ENCODE results near the gene KCNN1.
A peak's percentile ranks its signal among the peaks of the same experiment; 100 is the strongest.

KCNN1 gene

DNA sequence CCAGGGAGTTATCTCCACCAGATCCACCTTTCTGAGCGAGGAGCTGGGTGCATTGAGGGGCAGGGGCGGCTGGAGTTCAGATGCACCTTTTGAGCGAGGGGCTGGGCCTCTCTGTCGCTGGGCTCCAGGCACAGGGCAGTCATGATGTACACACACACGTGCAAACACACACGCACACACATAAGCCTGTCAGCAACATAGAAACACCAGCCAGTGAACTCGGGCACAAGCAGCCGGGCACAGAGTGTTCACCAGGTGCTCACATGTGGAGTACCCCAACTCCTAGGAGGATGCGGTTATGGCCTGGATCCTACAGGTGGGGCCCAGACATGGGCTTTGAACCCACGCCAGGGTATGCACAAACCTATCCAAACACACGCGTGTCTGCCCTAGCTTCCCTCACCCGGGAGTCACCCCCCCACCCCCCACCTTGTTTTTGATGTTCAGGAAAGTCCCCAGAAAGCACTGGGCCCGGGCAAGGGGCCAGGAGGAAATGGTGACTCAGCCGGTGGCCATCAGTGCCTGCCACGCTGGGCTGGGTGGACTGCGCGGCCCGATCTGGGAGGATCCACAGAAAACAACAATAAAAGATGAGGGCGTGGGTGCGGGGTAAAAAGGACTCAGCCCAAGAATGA, 54.3 kb downstream of the KCNN1 start:
- Histone ChIP-seq H2BK15ac (ENCODE audit: low read depth, poor library complexity, severe bottlenecking) (peak overlapping the region; percentile 33), H2BK120ac (ENCODE audit: low read depth, low read length) (peak overlapping the region; percentile 94), H3K18ac (ENCODE audit: low read depth in 1 of 2, low read length in 2 of 2) (peak overlapping the region; percentile 76 to 90), H3K9ac (ENCODE audit: low read length) (peak overlapping the region; percentile 74), H3K4me1 (ENCODE audit: control insufficient read depth, insufficient read depth, low read depth, low read length) (peaks cover 36% of the 10 kb centered on the region), H3K4ac (ENCODE audit: low read depth in 1 of 2, low read length in 2 of 2) (peak overlapping the region; percentile 69 to 86), H3K36me3 (ENCODE audit: control insufficient read depth in 1 of 2, insufficient read depth in 2 of 2, low read depth in 1 of 2, low read length in 2 of 2) (no peaks in the 10 kb centered on the region), H2BK12ac (ENCODE audit: low read length in 2 of 2) (peak overlapping the region; percentile 86 to 100), H4K8ac (ENCODE audit: low read length) (peak overlapping the region; percentile 100), H2BK5ac (ENCODE audit: low read depth, low read length, poor library complexity, severe bottlenecking) (peak overlapping the region; percentile 15), H3K4me2 (ENCODE audit: low read length, poor library complexity, severe bottlenecking) (no peak overlapping the region), H2AK5ac (ENCODE audit: low read length, severe bottlenecking) (peak overlapping the region; percentile 86), H3K27me3 (ENCODE audit: control insufficient read depth in 1 of 2, insufficient read depth in 1 of 2, low read length in 2 of 2) (no peaks in the 10 kb centered on the region), H3K4me3 (ENCODE audit: insufficient read depth in 1 of 2, low read depth in 1 of 2, low read length in 2 of 2) (peak overlapping the region in 1 of 2 experiments; percentile 7), H4K91ac (ENCODE audit: low read length) (peak overlapping the region; percentile 96), H3K23ac (ENCODE audit: low read length in 2 of 2) (no peak overlapping the region), H3K27ac (ENCODE audit: low read length, poor library complexity, severe bottlenecking) (peak overlapping the region; percentile 35), H3K79me1 (replicated peaks; ENCODE audit: low read length, poor library complexity, severe bottlenecking) (no peaks in the 10 kb centered on the region), H2AFZ (ENCODE audit: low read depth, low read length) (peak overlapping the region; percentile 42), H3K14ac (ENCODE audit: low read length in 2 of 2) (peak overlapping the region in 1 of 2 experiments; percentile 23), H3K9me3 (ENCODE audit: control insufficient read depth, low read length) (no peaks in the 10 kb centered on the region)
- peak; percentile 93 for DNase-seq
- WGBS: 61% methylated on average over 21 of the region's 21 CpGs

DNA sequence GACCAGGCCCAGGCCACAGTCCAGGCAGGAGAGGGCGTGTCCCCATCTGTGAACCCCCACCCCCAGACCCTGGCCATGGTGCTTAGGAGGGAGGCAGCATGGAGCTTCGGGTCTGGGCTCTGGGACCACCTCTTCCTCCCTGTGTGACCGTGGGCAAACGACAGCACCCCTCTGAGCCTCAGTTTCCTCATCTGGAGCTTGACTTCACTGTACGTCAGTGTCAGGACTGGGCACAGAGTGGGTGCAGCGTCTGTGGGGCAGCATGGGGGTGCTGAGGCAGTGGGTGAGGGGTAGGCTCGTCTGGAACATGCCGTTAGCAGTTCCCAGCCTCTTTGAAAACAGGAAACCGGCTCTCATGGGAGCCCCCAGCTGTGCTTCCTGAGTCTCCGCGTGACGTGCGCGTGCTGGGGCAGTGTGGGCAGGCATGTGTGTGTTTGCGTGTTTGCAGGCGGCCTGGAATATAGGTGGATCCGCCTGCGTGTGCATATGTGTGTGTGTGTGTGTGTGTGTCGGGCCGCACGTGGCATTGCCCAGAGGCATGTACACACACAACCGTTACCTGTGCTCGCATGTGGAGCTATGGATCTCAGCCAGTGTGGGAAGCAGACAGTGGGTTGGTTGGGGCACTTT, 56.8 kb downstream of the KCNN1 start:
- Histone ChIP-seq H3K27ac (ENCODE audit: low read length, poor library complexity, severe bottlenecking) (no peak overlapping the region), H3K18ac (ENCODE audit: low read depth in 1 of 2, low read length in 2 of 2) (peak overlapping the region; percentile 83 to 90), H3K4me1 (ENCODE audit: control insufficient read depth, insufficient read depth, low read depth, low read length) (peaks cover 29% of the 10 kb centered on the region), H3K27me3 (ENCODE audit: control insufficient read depth in 1 of 2, insufficient read depth in 1 of 2, low read length in 2 of 2) (no peaks in the 10 kb centered on the region), H2AFZ (ENCODE audit: low read depth, low read length) (peak overlapping the region; percentile 7), H3K14ac (ENCODE audit: low read length in 2 of 2) (peak overlapping the region in 1 of 2 experiments; percentile 23), H2BK12ac (ENCODE audit: low read length in 2 of 2) (peak overlapping the region; percentile 51 to 88), H3K4me2 (ENCODE audit: low read length, poor library complexity, severe bottlenecking) (no peak overlapping the region), H3K23ac (ENCODE audit: low read length in 2 of 2) (no peak overlapping the region), H3K36me3 (ENCODE audit: control insufficient read depth in 1 of 2, insufficient read depth in 2 of 2, low read depth in 1 of 2, low read length in 2 of 2) (no peaks in the 10 kb centered on the region), H2BK120ac (ENCODE audit: low read depth, low read length) (peak overlapping the region; percentile 92), H4K8ac (ENCODE audit: low read length) (peak overlapping the region; percentile 95), H2AK5ac (ENCODE audit: low read length, severe bottlenecking) (no peak overlapping the region), H3K4ac (ENCODE audit: low read depth in 1 of 2, low read length in 2 of 2) (peak overlapping the region; percentile 62 to 94), H3K9ac (ENCODE audit: low read length) (peak overlapping the region; percentile 18), H2BK5ac (ENCODE audit: low read depth, low read length, poor library complexity, severe bottlenecking) (no peak overlapping the region), H2BK15ac (ENCODE audit: low read depth, poor library complexity, severe bottlenecking) (no peak overlapping the region), H4K91ac (ENCODE audit: low read length) (peak overlapping the region; percentile 97), H3K4me3 (ENCODE audit: insufficient read depth in 1 of 2, low read depth in 1 of 2, low read length in 2 of 2) (no peak overlapping the region), H3K9me3 (ENCODE audit: control insufficient read depth, low read length) (no peaks in the 10 kb centered on the region), H3K79me1 (replicated peaks; ENCODE audit: low read length, poor library complexity, severe bottlenecking) (no peaks in the 10 kb centered on the region)
- peak; percentile 85 for DNase-seq
- 68% methylated on average over 23 of the region's 23 CpGs for WGBS

DNA sequence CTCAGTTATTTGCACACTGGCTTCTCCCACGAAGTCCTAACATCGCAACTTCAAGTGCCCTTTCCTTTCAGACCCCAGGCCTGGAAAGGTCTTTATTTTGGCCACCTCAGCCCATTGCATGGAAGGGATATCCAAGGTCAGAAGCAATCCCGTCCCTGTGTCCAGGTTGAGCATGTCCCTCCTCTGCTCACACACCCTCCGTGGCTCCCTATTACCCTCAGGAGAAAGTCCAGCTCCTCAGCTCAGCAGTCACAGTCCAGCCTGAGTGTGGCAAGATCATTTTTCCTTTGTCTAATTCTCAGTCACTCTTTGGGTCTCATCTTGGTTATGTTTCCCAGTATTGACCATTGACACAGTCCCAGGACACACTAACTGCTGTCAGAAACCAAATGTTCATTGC, 60.2 kb downstream of the KCNN1 start:
- H3K27ac ChIP-seq (ENCODE audit: low read length, poor library complexity, severe bottlenecking): no peak overlapping the region
- H2AK5ac ChIP-seq (ENCODE audit: low read length, severe bottlenecking): no peak overlapping the region
- no peak overlapping the region for H4K91ac ChIP-seq (ENCODE audit: low read length)
- H3K27me3 ChIP-seq (ENCODE audit: control insufficient read depth in 1 of 2, insufficient read depth in 1 of 2, low read length in 2 of 2): no peaks in the 10 kb centered on the region
- H3K4me1 ChIP-seq (ENCODE audit: control insufficient read depth, insufficient read depth, low read depth, low read length): peaks cover 12% of the 10 kb centered on the region
- no peak overlapping the region for H3K4ac ChIP-seq (ENCODE audit: low read depth in 1 of 2, low read length in 2 of 2)
- no peak overlapping the region for H3K18ac ChIP-seq (ENCODE audit: low read depth in 1 of 2, low read length in 2 of 2)
- H3K4me3 ChIP-seq (ENCODE audit: insufficient read depth in 1 of 2, low read depth in 1 of 2, low read length in 2 of 2): no peak overlapping the region
- no peak overlapping the region for H2BK12ac ChIP-seq (ENCODE audit: low read length in 2 of 2)
- WGBS: 87% methylated on average over 4 of the region's 4 CpGs
- no peak overlapping the region for H2BK5ac ChIP-seq (ENCODE audit: low read depth, low read length, poor library complexity, severe bottlenecking)
- H2BK120ac ChIP-seq (ENCODE audit: low read depth, low read length): no peak overlapping the region
- H4K8ac ChIP-seq (ENCODE audit: low read length): peak overlapping the region; percentile 14
- H3K9ac ChIP-seq (ENCODE audit: low read length): no peak overlapping the region
- no peak overlapping the region for H3K23ac ChIP-seq (ENCODE audit: low read length in 2 of 2)
- no peak for DNase-seq
- H3K9me3 ChIP-seq (ENCODE audit: control insufficient read depth, low read length): no peaks in the 10 kb centered on the region
- no peak overlapping the region for H2AFZ ChIP-seq (ENCODE audit: low read depth, low read length)
- H3K4me2 ChIP-seq (ENCODE audit: low read length, poor library complexity, severe bottlenecking): no peak overlapping the region
- no peaks in the 10 kb centered on the region for H3K79me1 ChIP-seq (replicated peaks; ENCODE audit: low read length, poor library complexity, severe bottlenecking)
- H2BK15ac ChIP-seq (ENCODE audit: low read depth, poor library complexity, severe bottlenecking): no peak overlapping the region
- no peak overlapping the region for H3K14ac ChIP-seq (ENCODE audit: low read length in 2 of 2)
- H3K36me3 ChIP-seq (ENCODE audit: control insufficient read depth in 1 of 2, insufficient read depth in 2 of 2, low read depth in 1 of 2, low read length in 2 of 2): no peaks in the 10 kb centered on the region

DNA sequence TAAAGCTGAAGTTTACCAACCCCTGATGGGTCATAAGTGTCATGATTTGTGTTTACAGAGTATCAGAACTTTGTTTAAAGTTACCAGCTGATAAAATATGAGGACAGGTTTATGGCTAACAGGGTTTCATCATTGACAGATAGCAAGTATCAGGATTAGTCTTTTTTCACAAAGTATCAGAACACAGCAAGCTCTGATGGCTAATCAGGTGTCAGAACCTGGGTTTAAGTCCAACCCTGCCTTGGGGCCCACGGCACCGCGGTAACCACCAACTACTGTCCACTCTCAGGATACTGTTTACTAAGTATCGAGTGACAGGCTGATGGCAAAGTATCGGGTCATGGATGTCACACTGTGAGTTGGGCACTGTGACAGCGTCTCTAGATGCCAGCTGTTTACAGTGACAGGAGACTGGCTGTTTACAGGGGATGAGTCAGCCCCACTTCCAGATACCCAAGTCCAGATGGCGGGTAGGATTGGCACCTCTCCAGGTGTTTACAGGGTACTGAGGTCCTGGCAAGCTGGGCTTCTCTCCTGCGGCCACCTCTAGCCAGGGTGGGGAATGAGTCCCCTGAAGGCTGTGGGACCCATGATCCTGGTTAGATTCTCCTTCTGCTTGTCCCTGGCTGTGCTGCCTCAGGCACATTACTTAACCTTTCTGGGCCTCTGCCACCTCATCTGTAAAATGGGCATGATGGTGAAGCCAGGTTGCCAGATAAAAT, 62.9 kb downstream of the KCNN1 start:
- H3K4me1 ChIP-seq (ENCODE audit: control insufficient read depth, insufficient read depth, low read depth, low read length): peaks cover 2% of the 10 kb centered on the region
- no peak overlapping the region for H2BK12ac ChIP-seq (ENCODE audit: low read length in 2 of 2)
- no peak overlapping the region for H2BK120ac ChIP-seq (ENCODE audit: low read depth, low read length)
- H3K18ac ChIP-seq (ENCODE audit: low read depth in 1 of 2, low read length in 2 of 2): no peak overlapping the region
- no peak overlapping the region for H3K23ac ChIP-seq (ENCODE audit: low read length in 2 of 2)
- H2AK5ac ChIP-seq (ENCODE audit: low read length, severe bottlenecking): no peak overlapping the region
- no peak overlapping the region for H3K27ac ChIP-seq (ENCODE audit: low read length, poor library complexity, severe bottlenecking)
- no peak overlapping the region for H4K91ac ChIP-seq (ENCODE audit: low read length)
- no peak overlapping the region for H2AFZ ChIP-seq (ENCODE audit: low read depth, low read length)
- no peaks in the 10 kb centered on the region for H3K9me3 ChIP-seq (ENCODE audit: control insufficient read depth, low read length)
- H3K27me3 ChIP-seq (ENCODE audit: control insufficient read depth in 1 of 2, insufficient read depth in 1 of 2, low read length in 2 of 2): no peaks in the 10 kb centered on the region
- no peak overlapping the region for H3K4me2 ChIP-seq (ENCODE audit: low read length, poor library complexity, severe bottlenecking)
- no peak overlapping the region for H2BK5ac ChIP-seq (ENCODE audit: low read depth, low read length, poor library complexity, severe bottlenecking)
- no peak overlapping the region for H3K14ac ChIP-seq (ENCODE audit: low read length in 2 of 2)
- peak; percentile 65 for DNase-seq
- H3K79me1 ChIP-seq (replicated peaks; ENCODE audit: low read length, poor library complexity, severe bottlenecking): no peaks in the 10 kb centered on the region
- no peak overlapping the region for H4K8ac ChIP-seq (ENCODE audit: low read length)
- 83% methylated on average over 8 of the region's 8 CpGs for WGBS
- no peak overlapping the region for H3K4me3 ChIP-seq (ENCODE audit: insufficient read depth in 1 of 2, low read depth in 1 of 2, low read length in 2 of 2)
- H3K4ac ChIP-seq (ENCODE audit: low read depth in 1 of 2, low read length in 2 of 2): no peak overlapping the region
- H3K9ac ChIP-seq (ENCODE audit: low read length): no peak overlapping the region
- no peak overlapping the region for H2BK15ac ChIP-seq (ENCODE audit: low read depth, poor library complexity, severe bottlenecking)
- no peaks in the 10 kb centered on the region for H3K36me3 ChIP-seq (ENCODE audit: control insufficient read depth in 1 of 2, insufficient read depth in 2 of 2, low read depth in 1 of 2, low read length in 2 of 2)

Measured in mesenchymal stem cell (in vitro differentiated cells and primary cell).